Measurements from ENCODE around the gene TCEAL3. TPM values are rescaled to one million over a fixed set of nuclear protein-coding genes. Genes with fewer than 3 reads are reported as not detected.

The TCEAL3 gene
- total and polyA plus RNA-seq, 2 of the 8 experiments (the other 6 are each of a cell fraction or from before 2014, with no cell fraction given), result 4.4 to 12.0 TPM

- H3K9me3 ChIP-seq (ENCODE audit: insufficient read depth in 2 of 2, low read depth in 1 of 2, low read length in 1 of 2), result no peaks in the 10 kb centered on the region
- H3K23ac ChIP-seq (ENCODE audit: insufficient read length), result no peak overlapping the region
- H2BK15ac ChIP-seq (ENCODE audit: low read length), result no peak overlapping the region
- no peak overlapping the region for H3K14ac ChIP-seq (ENCODE audit: insufficient read length)
- H3K4me3 ChIP-seq (ENCODE audit: extremely low read depth in 1 of 4, insufficient read depth in 2 of 4, low read depth in 3 of 4, low read length in 4 of 4), result no peak overlapping the region
- WGBS, 2 experiments (ENCODE audit: extremely low coverage in 1 of 2, insufficient coverage in 1 of 2, insufficient read length in 1 of 2, insufficient replicate concordance in 2 of 2, low coverage in 1 of 2, low lambda C conversion rate in 2 of 2, missing lambda C conversion rate in 1 of 2), result 100% methylated on average over 2 of the region's 2 CpGs; no CpG with 5 or more reads in 1 of the 2 experiments
- no peak overlapping the region for H2BK5ac ChIP-seq (ENCODE audit: low read depth, low read length)
- H2BK20ac ChIP-seq (ENCODE audit: low read length), result no peak overlapping the region
- H3K79me2 ChIP-seq (ENCODE audit: control insufficient read depth in 1 of 2, insufficient read depth in 2 of 2, low read length in 2 of 2), result no peaks in the 10 kb centered on the region
- peak; percentile 24 for FAIRE-seq
- POLR2A ChIA-PET (ENCODE audit: partially characterized antibody), result interaction anchor here (1.0 kb wide), 1 partner anchor 14 kb away, joined by 3 read pairs; no protein-coding TSS in a partner anchor
- no peak overlapping the region for H2BK12ac ChIP-seq (ENCODE audit: low read depth, low read length)
- no peak for DNase-seq (ENCODE audit: low read depth in 1 of 2, low spot score in 2 of 2)
- TF ChIP-seq GABPA (IDR thresholded peaks at IDR 0.05; ENCODE audit: borderline replicate concordance, insufficient read depth, low read length), result no peak
- no peak for TF ChIP-seq POLR2A (IDR thresholded peaks at IDR 0.05; ENCODE audit: control extremely low read depth in 1 of 2, low read depth in 2 of 2, low read length in 2 of 2)
- TF ChIP-seq RNF2 (IDR thresholded peaks at IDR 0.05; ENCODE audit: borderline replicate concordance, low read depth, low read length, missing control alignments, poor library complexity, severe bottlenecking), result no peak
- TF ChIP-seq SAP30 (IDR thresholded peaks at IDR 0.05; ENCODE audit: insufficient read depth, insufficient replicate concordance, low read length), result no peak
- no peak for TF ChIP-seq CHD1 (IDR thresholded peaks at IDR 0.05; ENCODE audit: low read depth, low read length)
- no peak for TF ChIP-seq JUND (IDR thresholded peaks at IDR 0.05; ENCODE audit: low read length)
- no peak for TF ChIP-seq TEAD4 (IDR thresholded peaks at IDR 0.05; ENCODE audit: low read depth, low read length)
- TF ChIP-seq KDM5A (IDR thresholded peaks at IDR 0.05; ENCODE audit: low read length), result no peak
- no peak for TF ChIP-seq HDAC2 (IDR thresholded peaks at IDR 0.05; ENCODE audit: borderline replicate concordance in 1 of 2, low read depth in 2 of 2, low read length in 2 of 2)
- no peak overlapping the region for H3K4me2 ChIP-seq (ENCODE audit: insufficient read depth in 1 of 2, low read depth in 2 of 2, low read length in 2 of 2)
- H3K9ac ChIP-seq (replicated peaks in 1 of 4; ENCODE audit: extremely low read depth in 1 of 4, low read depth in 3 of 4, low read length in 3 of 4), result no peak overlapping the region
- no peak overlapping the region for H2AFZ ChIP-seq (ENCODE audit: low read length)
- no peak overlapping the region for H3K27ac ChIP-seq (ENCODE audit: low read depth, low read length)
- no peak overlapping the region for H2AK5ac ChIP-seq (ENCODE audit: low read depth, low read length)
- H3K4me1 ChIP-seq (replicated peaks in 1 of 4; ENCODE audit: control insufficient read depth in 3 of 4, insufficient read depth in 4 of 4, low read length in 3 of 4), result no peaks in the 10 kb centered on the region
- no peaks in the 10 kb centered on the region for H3K79me1 ChIP-seq (ENCODE audit: low read depth, low read length)
- no peak overlapping the region for H4K91ac ChIP-seq (replicated peaks; ENCODE audit: insufficient read length, low read length)
- no peaks in the 10 kb centered on the region for H4K20me1 ChIP-seq (replicated peaks in 1 of 2; ENCODE audit: control insufficient read depth in 1 of 2, insufficient read depth in 2 of 2, low read length in 2 of 2)
- H4K5ac ChIP-seq (ENCODE audit: insufficient read length, low read depth, low read length), result no peak overlapping the region
- H4K8ac ChIP-seq (ENCODE audit: extremely low read depth, insufficient read depth, low read length), result no peak overlapping the region
- no peak overlapping the region for H3K4ac ChIP-seq (replicated peaks; ENCODE audit: insufficient read length, low read depth, low read length)
- no peaks in the 10 kb centered on the region for H3K23me2 ChIP-seq (ENCODE audit: low read depth, low read length)
- no peak overlapping the region for H2BK120ac ChIP-seq (replicated peaks; ENCODE audit: low read depth, low read length)
- H3K18ac ChIP-seq (ENCODE audit: extremely low read depth, low read length), result no peak overlapping the region
- CTCF ChIA-PET (ENCODE audit: partially characterized antibody), result interaction anchor here (0.5 kb wide), 1 partner anchor 722 kb away, joined by 3 read pairs; no protein-coding TSS in a partner anchor
- no peaks in the 10 kb centered on the region for H3K27me3 ChIP-seq (replicated peaks in 1 of 4; ENCODE audit: control insufficient read depth in 3 of 4, extremely low read depth in 1 of 4, insufficient read depth in 3 of 4, low read length in 3 of 4)
- H3K36me3 ChIP-seq (ENCODE audit: control insufficient read depth in 2 of 4, insufficient read depth in 4 of 4, low read length in 3 of 4), result no peaks in the 10 kb centered on the region
- no peak overlapping the region for H3K56ac ChIP-seq (replicated peaks; ENCODE audit: insufficient read length, low read depth, low read length)
Observed at GRCh38 chrX:103651151-103651773, 43.5 kb downstream of the TCEAL3 start.
